Gastroesophageal sphincter (tissue), 3 donors: ENCODE measurements around the gene CALML3.

Source experiments
- EP300 ChIP-seq: sonication (generic); formaldehyde crosslinking; IDR thresholded peaks from one replicate; pipeline ENCODE4 v1.6.1; 2017; ENCODE audit warnings: antibody characterized with exemption, mild to moderate bottlenecking
- POLR2A ChIP-seq, 2 donors: fragments of 450-650 bp; IDR thresholded peaks; one replicate each; pipeline ENCODE4 v1.6.1; 2017; ENCODE audit warnings: antibody characterized with exemption in 2 of 2, mild to moderate bottlenecking in 2 of 2, moderate library complexity in 1 of 2
- TF ChIP-seq, protein P1 (sequence below), 4 experiments: fragments of 200-600 bp in 2 of 4; fragments of 450-650 bp in 2 of 4; sonication (generic) in 1 of 4; IDR thresholded peaks; one replicate each; pipeline ENCODE4 v1.5.1; 2017 to 2019; ENCODE audit warnings: antibody characterized with exemption in 4 of 4, mild to moderate bottlenecking in 2 of 4, moderate library complexity in 2 of 4

DNA sequence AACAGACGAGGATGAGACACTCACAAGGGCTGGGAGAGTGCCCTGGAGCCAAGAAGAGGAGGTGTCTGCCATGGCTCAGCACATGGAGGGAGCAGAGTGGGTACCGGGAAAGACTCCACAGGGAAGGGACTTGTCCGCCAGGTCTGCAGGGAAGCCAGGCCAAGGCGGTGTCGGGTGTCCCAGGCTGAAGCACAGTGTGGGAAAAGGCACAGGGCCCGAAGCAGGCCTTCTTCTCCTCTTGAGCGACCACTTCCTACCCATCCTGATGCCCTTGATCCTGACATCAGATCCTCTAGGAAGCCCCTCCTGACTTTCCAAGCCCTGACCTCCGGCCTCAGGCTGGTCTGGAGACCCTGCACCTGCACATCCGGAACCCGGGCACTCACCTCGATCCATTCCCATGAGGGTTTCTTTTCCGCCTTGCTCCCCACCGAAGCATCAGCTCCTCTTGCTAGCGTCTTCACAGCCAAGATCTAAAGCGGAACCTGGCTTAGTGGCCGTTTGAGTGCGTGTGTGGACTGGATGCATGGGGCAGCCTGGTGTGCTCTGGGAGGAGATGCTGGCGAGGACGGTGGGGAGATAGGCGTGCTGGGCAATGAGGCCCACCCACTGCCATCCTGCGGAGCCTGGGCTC is 8.5 kb downstream of the CALML3 start:
- TF ChIP-seq EP300 (no peak), POLR2A (IDR thresholded peaks at IDR 0.05) (no peak)
- TF ChIP-seq, protein P1, sequence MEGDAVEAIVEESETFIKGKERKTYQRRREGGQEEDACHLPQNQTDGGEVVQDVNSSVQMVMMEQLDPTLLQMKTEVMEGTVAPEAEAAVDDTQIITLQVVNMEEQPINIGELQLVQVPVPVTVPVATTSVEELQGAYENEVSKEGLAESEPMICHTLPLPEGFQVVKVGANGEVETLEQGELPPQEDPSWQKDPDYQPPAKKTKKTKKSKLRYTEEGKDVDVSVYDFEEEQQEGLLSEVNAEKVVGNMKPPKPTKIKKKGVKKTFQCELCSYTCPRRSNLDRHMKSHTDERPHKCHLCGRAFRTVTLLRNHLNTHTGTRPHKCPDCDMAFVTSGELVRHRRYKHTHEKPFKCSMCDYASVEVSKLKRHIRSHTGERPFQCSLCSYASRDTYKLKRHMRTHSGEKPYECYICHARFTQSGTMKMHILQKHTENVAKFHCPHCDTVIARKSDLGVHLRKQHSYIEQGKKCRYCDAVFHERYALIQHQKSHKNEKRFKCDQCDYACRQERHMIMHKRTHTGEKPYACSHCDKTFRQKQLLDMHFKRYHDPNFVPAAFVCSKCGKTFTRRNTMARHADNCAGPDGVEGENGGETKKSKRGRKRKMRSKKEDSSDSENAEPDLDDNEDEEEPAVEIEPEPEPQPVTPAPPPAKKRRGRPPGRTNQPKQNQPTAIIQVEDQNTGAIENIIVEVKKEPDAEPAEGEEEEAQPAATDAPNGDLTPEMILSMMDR (IDR thresholded peaks at IDR 0.05) = no peak
